HG03460 (cell line): Measurements from ENCODE around the gene CLDN1.

Experiments used
- ATAC-seq: cut with Tn5 transposase; IDR thresholded peaks from one replicate; pipeline ENCODE4 v1.9.1; 2021; ENCODE audit not compliant: unreplicated experiment

CLDN1 gene, protein sequence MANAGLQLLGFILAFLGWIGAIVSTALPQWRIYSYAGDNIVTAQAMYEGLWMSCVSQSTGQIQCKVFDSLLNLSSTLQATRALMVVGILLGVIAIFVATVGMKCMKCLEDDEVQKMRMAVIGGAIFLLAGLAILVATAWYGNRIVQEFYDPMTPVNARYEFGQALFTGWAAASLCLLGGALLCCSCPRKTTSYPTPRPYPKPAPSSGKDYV

GRCh38 chr3:190321789-190322603 is at the start of gene CLDN1:
Gene CLDN1, minus strand, starts transcription at chr3:190322446. Its CDS starts 240 bp downstream, at chr3:190322206.
- ATAC-seq: peak; percentile 91

- no peak for ATAC-seq
Measured at GRCh38 chr3:190371152-190371551, 48.9 kb upstream of the CLDN1 start.

- ATAC-seq: no peak
Measured at GRCh38 chr3:190370369-190370768, 48.1 kb upstream of the CLDN1 start.

- ATAC-seq: no peak
Measured at GRCh38 chr3:190369668-190370295, 47.5 kb upstream of the CLDN1 start.

GRCh38 chr3:190368881-190369280 is 46.6 kb upstream of the CLDN1 start:
- ATAC-seq: no peak

GRCh38 chr3:190366133-190366532 is 43.9 kb upstream of the CLDN1 start:
- no peak for ATAC-seq

DNA sequence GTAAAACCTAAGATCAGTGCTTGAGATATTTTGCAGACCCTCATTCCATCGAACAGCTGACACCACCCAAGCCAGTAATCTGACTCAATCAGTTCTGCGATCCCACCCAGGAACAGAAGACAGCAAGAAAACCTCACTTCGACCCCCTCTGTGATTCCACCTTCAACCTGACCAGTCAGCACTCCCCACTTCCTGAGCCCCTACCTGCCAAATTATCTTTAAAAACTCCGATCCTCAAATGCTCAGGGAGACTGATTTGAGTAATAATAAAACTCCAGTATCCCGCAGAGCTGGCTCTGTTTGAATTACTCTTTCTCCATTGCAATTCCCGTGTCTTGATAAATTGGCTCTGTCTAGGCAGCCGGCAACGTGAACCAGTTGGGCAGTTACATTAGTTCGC is 40.0 kb upstream of the CLDN1 start:
- ATAC-seq: no peak

- no peak for ATAC-seq
Measured at GRCh38 chr3:190361791-190362190, 39.5 kb upstream of the CLDN1 start.

DNA sequence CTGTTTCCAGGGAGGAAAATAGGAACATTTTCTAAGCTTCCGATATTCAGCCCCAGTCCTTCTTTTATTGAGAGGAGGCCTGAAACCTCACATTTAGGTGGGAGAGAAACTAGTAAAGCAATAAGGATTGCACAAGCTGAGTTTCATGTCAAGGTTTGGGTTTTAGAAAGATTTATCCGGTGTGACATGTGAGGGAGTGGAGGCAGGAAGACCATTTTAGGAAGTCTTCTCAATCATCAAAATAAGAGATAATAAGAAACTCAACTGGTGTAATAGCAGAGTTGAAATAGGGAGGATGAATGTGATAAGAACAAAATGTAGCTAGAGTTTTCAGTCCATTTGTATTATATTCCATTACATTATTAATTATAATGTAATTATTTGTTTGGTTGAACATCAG is 38.0 kb upstream of the CLDN1 start:
- no peak for ATAC-seq

- ATAC-seq: no peak
Measured at GRCh38 chr3:190359813-190360212, 37.6 kb upstream of the CLDN1 start.

- no peak for ATAC-seq
Measured at GRCh38 chr3:190357468-190357867, 35.2 kb upstream of the CLDN1 start.

DNA sequence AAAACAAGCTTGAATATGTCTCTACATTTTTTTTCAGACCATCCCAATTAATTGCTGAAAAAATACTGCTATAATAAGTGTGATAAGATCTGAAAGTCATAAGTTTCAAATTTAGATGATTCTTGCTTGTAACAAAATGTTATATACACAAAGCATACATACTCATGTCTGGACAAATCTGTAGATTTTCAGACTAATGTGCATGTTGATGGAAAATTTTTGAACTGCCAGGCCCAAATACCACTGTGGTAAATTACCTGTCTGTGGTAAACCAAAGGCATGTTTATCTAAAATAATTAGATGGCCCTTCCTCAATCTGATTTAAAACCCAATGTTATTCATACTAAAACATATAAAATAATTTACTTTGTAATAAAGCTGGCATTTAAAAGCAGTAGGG is 34.0 kb upstream of the CLDN1 start:
- ATAC-seq: no peak

DNA sequence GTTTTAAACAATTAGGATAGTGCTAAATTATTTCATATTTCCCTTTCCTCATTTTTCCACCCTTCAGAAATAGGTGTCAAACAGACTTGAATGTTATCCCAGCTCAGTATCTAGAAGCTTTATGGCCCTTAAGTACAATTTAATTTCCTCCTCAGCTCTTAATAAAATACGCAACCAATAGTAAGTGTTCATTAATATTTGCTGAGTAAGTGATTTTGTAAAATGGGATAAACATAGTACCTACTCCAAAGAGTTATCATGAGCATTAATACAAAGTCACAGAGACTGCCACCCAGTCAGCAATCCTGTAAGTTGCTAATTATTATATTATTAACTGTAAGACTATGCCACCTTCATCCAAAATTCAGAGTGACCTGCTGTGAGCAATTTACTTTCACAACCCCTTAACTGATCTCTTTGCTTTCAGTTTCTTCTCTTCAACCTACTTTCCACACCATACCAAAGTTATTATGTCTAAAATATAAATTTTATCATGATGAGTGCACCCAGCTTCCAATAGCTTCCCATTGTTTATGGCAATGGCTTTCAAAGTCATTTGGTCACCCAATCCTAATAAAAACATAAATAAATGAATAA is 30.7 kb upstream of the CLDN1 start:
- no peak for ATAC-seq

DNA sequence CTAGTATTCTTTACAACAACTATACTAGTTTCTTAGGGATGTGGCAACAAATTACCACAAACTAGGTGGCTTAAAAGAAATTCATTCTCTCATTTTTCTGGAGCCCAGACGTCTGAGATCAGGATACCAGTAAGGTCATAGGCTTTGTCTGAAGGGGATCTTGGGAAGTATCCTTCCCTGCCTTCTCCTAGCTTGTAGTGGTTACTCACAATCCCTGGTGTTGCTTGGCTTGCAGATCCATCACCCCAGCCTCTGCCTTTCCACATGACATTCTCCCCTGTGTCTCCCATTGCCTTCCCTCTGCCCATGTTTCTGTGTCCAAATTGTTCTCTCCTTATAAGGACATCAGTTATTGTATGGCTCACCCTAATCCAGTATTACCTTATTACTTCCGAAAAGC is 24.3 kb upstream of the CLDN1 start:
- no peak for ATAC-seq

DNA sequence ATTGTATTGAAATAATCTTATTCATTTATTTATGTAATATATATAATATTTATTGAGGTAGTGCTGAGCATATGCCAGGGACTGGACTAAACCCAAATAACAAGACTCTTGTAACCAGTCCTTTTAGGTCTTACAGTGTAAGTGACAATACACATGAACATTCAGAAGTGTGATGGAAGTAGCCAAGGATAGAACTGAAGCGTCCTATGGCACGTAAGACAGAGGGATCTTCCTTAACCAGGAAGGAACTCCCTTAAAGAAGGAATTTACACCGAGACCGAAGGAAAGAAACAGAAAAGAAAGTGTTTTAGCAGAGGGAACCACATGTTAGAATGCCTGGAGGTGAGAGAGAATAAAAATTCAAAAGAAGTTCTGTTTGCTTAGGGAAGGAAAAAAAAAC is 23.6 kb upstream of the CLDN1 start:
- ATAC-seq: no peak

GRCh38 chr3:190345027-190345821 is 23.0 kb upstream of the CLDN1 start:
- no peak for ATAC-seq

- ATAC-seq: no peak
Measured at GRCh38 chr3:190340071-190340470, 17.8 kb upstream of the CLDN1 start.

GRCh38 chr3:190339130-190339529 is 16.9 kb upstream of the CLDN1 start:
- ATAC-seq: no peak

GRCh38 chr3:190338717-190339116 is 16.5 kb upstream of the CLDN1 start:
- no peak for ATAC-seq

GRCh38 chr3:190337301-190337700 is 15.1 kb upstream of the CLDN1 start:
- ATAC-seq: no peak
